Progenitor cell of endocrine pancreas (in vitro differentiated cells): ENCODE measurements around the gene CDH4. TPM values are rescaled to one million over a fixed set of nuclear protein-coding genes. Genes with fewer than 3 reads are reported as not detected.

Source experiments
- DNase-seq: peaks from one replicate; pipeline ENCODE4 v3.0.0; 2021; ENCODE audit warnings: low spot score; ENCODE audit not compliant: unreplicated experiment
- H3K27ac Mint-ChIP-seq: 2 replicates; pipeline ENCODE4 v1.8.0; 2021; ENCODE audit warnings: mild to moderate bottlenecking, moderate library complexity, mixed read lengths
- H3K27me3 Mint-ChIP-seq: 2 replicates; pipeline ENCODE4 v1.8.0; 2021; ENCODE audit warnings: mixed read lengths
- H3K36me3 Mint-ChIP-seq: 2 replicates; pipeline ENCODE4 v1.8.0; 2022; ENCODE audit warnings: mixed read lengths; ENCODE audit not compliant: insufficient read depth
- H3K4me1 Mint-ChIP-seq: 2 replicates; pipeline ENCODE4 v1.8.0; 2021; ENCODE audit warnings: low read depth, mixed read lengths
- H3K4me3 Mint-ChIP-seq: 2 replicates; pipeline ENCODE4 v1.8.0; 2021; ENCODE audit warnings: low read depth, mild to moderate bottlenecking, moderate library complexity, mixed read lengths
- H3K9me3 Mint-ChIP-seq: 2 replicates; pipeline ENCODE4 v1.8.0; 2021; ENCODE audit warnings: low read depth, mixed read lengths
- total RNA-seq: library from RNA; stranded (reverse); gene quantifications from 2 replicates; pipeline ENCODE4 v1.2.1, GENCODE V29; 2021
- TF ChIP-seq, protein P1 (sequence below): fragments of 200-600 bp; sonication (generic); IDR thresholded peaks from one replicate; pipeline ENCODE4 v1.5.0; 2021; ENCODE audit warnings: antibody characterized with exemption, mild to moderate bottlenecking; ENCODE audit not compliant: unreplicated experiment

CDH4 gene
- total RNA-seq, 1 donor from 2014 or later = 0.43 TPM

- no peak overlapping the region for H3K27ac Mint-ChIP-seq
- H3K27me3 Mint-ChIP-seq = no peaks in the 10 kb centered on the region
- no peaks in the 10 kb centered on the region for H3K9me3 Mint-ChIP-seq
- DNase-seq = no peak
- no peak overlapping the region for H3K4me3 Mint-ChIP-seq
- H3K36me3 Mint-ChIP-seq = no peaks in the 10 kb centered on the region
- no peaks in the 10 kb centered on the region for H3K4me1 Mint-ChIP-seq
- TF ChIP-seq, protein P1, sequence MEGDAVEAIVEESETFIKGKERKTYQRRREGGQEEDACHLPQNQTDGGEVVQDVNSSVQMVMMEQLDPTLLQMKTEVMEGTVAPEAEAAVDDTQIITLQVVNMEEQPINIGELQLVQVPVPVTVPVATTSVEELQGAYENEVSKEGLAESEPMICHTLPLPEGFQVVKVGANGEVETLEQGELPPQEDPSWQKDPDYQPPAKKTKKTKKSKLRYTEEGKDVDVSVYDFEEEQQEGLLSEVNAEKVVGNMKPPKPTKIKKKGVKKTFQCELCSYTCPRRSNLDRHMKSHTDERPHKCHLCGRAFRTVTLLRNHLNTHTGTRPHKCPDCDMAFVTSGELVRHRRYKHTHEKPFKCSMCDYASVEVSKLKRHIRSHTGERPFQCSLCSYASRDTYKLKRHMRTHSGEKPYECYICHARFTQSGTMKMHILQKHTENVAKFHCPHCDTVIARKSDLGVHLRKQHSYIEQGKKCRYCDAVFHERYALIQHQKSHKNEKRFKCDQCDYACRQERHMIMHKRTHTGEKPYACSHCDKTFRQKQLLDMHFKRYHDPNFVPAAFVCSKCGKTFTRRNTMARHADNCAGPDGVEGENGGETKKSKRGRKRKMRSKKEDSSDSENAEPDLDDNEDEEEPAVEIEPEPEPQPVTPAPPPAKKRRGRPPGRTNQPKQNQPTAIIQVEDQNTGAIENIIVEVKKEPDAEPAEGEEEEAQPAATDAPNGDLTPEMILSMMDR = no peak
These were observed 589.5 kb downstream of the CDH4 start for GRCh38 chr20:61841551-61841950.

DNA sequence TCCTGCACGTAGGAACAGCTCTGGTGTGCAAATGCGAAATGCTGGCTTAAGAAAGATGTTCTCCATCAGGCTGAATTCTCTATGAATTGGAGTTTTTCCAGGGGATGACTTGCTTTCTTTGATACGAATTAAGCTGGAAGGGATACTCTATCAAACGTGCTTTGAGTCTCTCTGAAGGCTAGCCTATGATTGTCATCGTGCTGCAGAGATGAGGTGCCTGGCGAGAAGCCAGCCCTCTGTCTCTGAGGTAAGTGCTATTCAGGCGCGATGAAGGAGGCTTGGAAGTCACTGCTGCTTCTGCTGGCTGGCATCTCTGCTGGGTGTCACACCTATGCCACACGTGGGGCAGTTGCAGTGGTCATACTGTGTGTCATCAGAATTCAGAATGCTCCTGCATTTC lies 589.9 kb downstream of the CDH4 start:
- no peaks in the 10 kb centered on the region for H3K27me3 Mint-ChIP-seq
- no peak overlapping the region for H3K27ac Mint-ChIP-seq
- H3K4me1 Mint-ChIP-seq = no peaks in the 10 kb centered on the region
- H3K4me3 Mint-ChIP-seq = no peak overlapping the region
- DNase-seq = no peak
- TF ChIP-seq, protein P1 = no peak
- no peaks in the 10 kb centered on the region for H3K9me3 Mint-ChIP-seq
- no peaks in the 10 kb centered on the region for H3K36me3 Mint-ChIP-seq

GRCh38 chr20:61844621-61845020 lies 592.6 kb downstream of the CDH4 start:
- no peaks in the 10 kb centered on the region for H3K27me3 Mint-ChIP-seq
- DNase-seq = no peak
- no peak overlapping the region for H3K27ac Mint-ChIP-seq
- no peaks in the 10 kb centered on the region for H3K9me3 Mint-ChIP-seq
- H3K4me3 Mint-ChIP-seq = no peak overlapping the region
- TF ChIP-seq, protein P1 = no peak
- H3K36me3 Mint-ChIP-seq = no peaks in the 10 kb centered on the region
- H3K4me1 Mint-ChIP-seq = no peaks in the 10 kb centered on the region

GRCh38 chr20:61845233-61845671 lies 593.2 kb downstream of the CDH4 start:
- TF ChIP-seq, protein P1 = no peak
- H3K9me3 Mint-ChIP-seq = no peaks in the 10 kb centered on the region
- H3K4me3 Mint-ChIP-seq = no peak overlapping the region
- H3K4me1 Mint-ChIP-seq = no peaks in the 10 kb centered on the region
- H3K36me3 Mint-ChIP-seq = no peaks in the 10 kb centered on the region
- no peak overlapping the region for H3K27ac Mint-ChIP-seq
- H3K27me3 Mint-ChIP-seq = no peaks in the 10 kb centered on the region
- no peak for DNase-seq

GRCh38 chr20:61846074-61846473 lies 594.0 kb downstream of the CDH4 start:
- Mint-ChIP-seq H3K36me3 (no peaks in the 10 kb centered on the region), H3K27me3 (no peaks in the 10 kb centered on the region), H3K4me3 (no peak overlapping the region), H3K27ac (no peak overlapping the region), H3K4me1 (no peaks in the 10 kb centered on the region), H3K9me3 (no peaks in the 10 kb centered on the region)
- TF ChIP-seq, protein P1 = no peak
- DNase-seq = no peak
